Left ventricle myocardium superior (tissue), 1 donor: ENCODE data around the gene SLC35A3. TPM values are rescaled to one million over a fixed set of nuclear protein-coding genes. Genes with fewer than 3 reads are reported as not detected.
"Not testable (repeated sequence)": the region's sequence is repeated elsewhere in the genome, so short reads cannot be mapped to it uniquely, and the experiment has no call there.

Experiments used
- ATAC-seq: fragments of 200-7000 bp; cut with Tn5 transposase; one replicate; pipeline ENCODE4 v1.9.1; 2020; ENCODE audit warnings: mild to moderate bottlenecking, moderate library complexity
- DNase-seq: peaks from one replicate; pipeline ENCODE4 v3.0.0-alpha.2; 2020
- intact Hi-C: fragments of 100-400 bp; cut with micrococcal nuclease; formaldehyde crosslinking; loops from one replicate; pipeline ENCODE4 v1.11.0; 2022
- total RNA-seq: library from RNA; stranded (reverse); fragmentation: NEBNext Ultra II Directional; extraction: Animal tissue kit (Norgen Biotek cat#: 25700); gene quantifications from one replicate; pipeline ENCODE4 v1.2.1, GENCODE V29; 2021
- donor health status: DM: no; HTN: yes; CAD: no; lungs with severe emphysema.

The SLC35A3 gene
- total RNA-seq, 1 donor from 2014 or later = 7.5 TPM

- ATAC-seq = peak; percentile 5
- intact Hi-C loops = no loop called here
- no peak for DNase-seq
Observed at GRCh38 chr1:99969260-99969728, 502 bp upstream of the SLC35A3 start.

GRCh38 chr1:99970713-99971255, 988 bp downstream of the SLC35A3 start:
- no peak for ATAC-seq
- intact Hi-C loops = no loop called here

GRCh38 chr1:99972066-99972465, 2.3 kb downstream of the SLC35A3 start:
- intact Hi-C loops, ATAC-seq, DNase-seq: not testable (repeated sequence)

More at GRCh38 chr1:99970713-99971255, 988 bp downstream of the SLC35A3 start:
- no peak for DNase-seq

- intact Hi-C loops = no loop called here
- ATAC-seq (no peak), DNase-seq (no peak)
Observed at GRCh38 chr1:99975529-99975928, 5.7 kb downstream of the SLC35A3 start.

- ATAC-seq, DNase-seq, intact Hi-C loops: not testable (repeated sequence)
Observed at GRCh38 chr1:99977326-99977725, 7.5 kb downstream of the SLC35A3 start.

GRCh38 chr1:99978218-99978617, 8.4 kb downstream of the SLC35A3 start:
- no peak for DNase-seq
- no peak for ATAC-seq
- intact Hi-C loops = no loop called here

- ATAC-seq (no peak), DNase-seq (no peak)
- intact Hi-C loops = no loop called here
Observed at GRCh38 chr1:99979091-99979490, 9.3 kb downstream of the SLC35A3 start.

GRCh38 chr1:99980928-99981327, 11.1 kb downstream of the SLC35A3 start:
- no peak for ATAC-seq
- intact Hi-C loops = no loop called here

GRCh38 chr1:99986656-99987225, 16.9 kb downstream of the SLC35A3 start:
- DNase-seq = no peak
- intact Hi-C loops = no loop called here
- no peak for ATAC-seq

More at GRCh38 chr1:99980928-99981327, 11.1 kb downstream of the SLC35A3 start:
- no peak for DNase-seq

- no peak for ATAC-seq
- DNase-seq = no peak
- intact Hi-C loops = no loop called here
Observed at GRCh38 chr1:99988210-99988765, 18.5 kb downstream of the SLC35A3 start.

GRCh38 chr1:99992044-99992722, 22.4 kb downstream of the SLC35A3 start:
- ATAC-seq (no peak), DNase-seq (no peak)
- intact Hi-C loops = no loop called here

- no peak for DNase-seq
- ATAC-seq = no peak
- intact Hi-C loops = no loop called here
Observed at GRCh38 chr1:99992760-99993467, 23.1 kb downstream of the SLC35A3 start.

- no peak for DNase-seq
- intact Hi-C loops = no loop called here
- ATAC-seq = no peak
Observed at GRCh38 chr1:99993468-99993845, 23.7 kb downstream of the SLC35A3 start.

- intact Hi-C loops = no loop called here
- ATAC-seq (no peak), DNase-seq (no peak)
Observed at GRCh38 chr1:99994496-99994895, 24.7 kb downstream of the SLC35A3 start.

GRCh38 chr1:99996951-99997350, 27.2 kb downstream of the SLC35A3 start:
- intact Hi-C loops = no loop called here
- ATAC-seq = no peak
- DNase-seq = no peak

GRCh38 chr1:100001462-100001861, 31.7 kb downstream of the SLC35A3 start:
- intact Hi-C loops = no loop called here
- DNase-seq (no peak), ATAC-seq (no peak)

- no peak for DNase-seq
- ATAC-seq = no peak
- intact Hi-C loops = no loop called here
Observed at GRCh38 chr1:100005424-100005823, 35.6 kb downstream of the SLC35A3 start.

GRCh38 chr1:100006688-100007087, 36.9 kb downstream of the SLC35A3 start:
- ATAC-seq = no peak
- no peak for DNase-seq
- intact Hi-C loops = no loop called here

GRCh38 chr1:100009458-100009857, 39.7 kb downstream of the SLC35A3 start:
- no peak for ATAC-seq
- no peak for DNase-seq
- intact Hi-C loops = no loop called here

- intact Hi-C loops = no loop called here
- DNase-seq (no peak), ATAC-seq (no peak)
Observed at GRCh38 chr1:100010804-100011203, 41.0 kb downstream of the SLC35A3 start.
